Muscle layer of duodenum (tissue), 2 donors: Measurements from ENCODE around the gene MBD4.
"Not testable (repeated sequence)": the region's sequence is repeated elsewhere in the genome, so short reads cannot be mapped to it uniquely, and the experiment has no call there.

ENCODE experiments used
- H3K27ac ChIP-seq: one replicate; pipeline ENCODE4 v1.7.0; 2013; ENCODE audit warnings: mild to moderate bottlenecking, low read length
- H3K27me3 ChIP-seq: one replicate; pipeline ENCODE4 v1.7.0; 2013; ENCODE audit warnings: low read depth, mild to moderate bottlenecking, control low read depth, low read length
- H3K36me3 ChIP-seq, 2 donors: one replicate each; pipeline ENCODE4 v1.7.0; 2013; ENCODE audit warnings: low read length in 2 of 2, control low read depth in 1 of 2, mild to moderate bottlenecking in 1 of 2; ENCODE audit not compliant: insufficient read depth in 2 of 2, control insufficient read depth in 1 of 2
- H3K4me1 ChIP-seq, 2 donors: one replicate each; pipeline ENCODE4 v1.7.0; 2013; ENCODE audit warnings: low read length in 2 of 2, mild to moderate bottlenecking in 2 of 2, control low read depth in 1 of 2, moderate library complexity in 1 of 2; ENCODE audit not compliant: insufficient read depth in 2 of 2, control insufficient read depth in 1 of 2
- H3K4me3 ChIP-seq, 2 donors: one replicate each; pipeline ENCODE4 v1.7.0; 2013; ENCODE audit warnings: low read length in 2 of 2, low read depth in 1 of 2, mild to moderate bottlenecking in 1 of 2
- H3K9me3 ChIP-seq, 2 donors: one replicate each; pipeline ENCODE4 v1.7.0; 2013; ENCODE audit warnings: low read length in 2 of 2, control low read depth in 1 of 2, mild to moderate bottlenecking in 1 of 2; ENCODE audit not compliant: control insufficient read depth in 1 of 2
- donor health status: healthy.

Gene MBD4

DNA sequence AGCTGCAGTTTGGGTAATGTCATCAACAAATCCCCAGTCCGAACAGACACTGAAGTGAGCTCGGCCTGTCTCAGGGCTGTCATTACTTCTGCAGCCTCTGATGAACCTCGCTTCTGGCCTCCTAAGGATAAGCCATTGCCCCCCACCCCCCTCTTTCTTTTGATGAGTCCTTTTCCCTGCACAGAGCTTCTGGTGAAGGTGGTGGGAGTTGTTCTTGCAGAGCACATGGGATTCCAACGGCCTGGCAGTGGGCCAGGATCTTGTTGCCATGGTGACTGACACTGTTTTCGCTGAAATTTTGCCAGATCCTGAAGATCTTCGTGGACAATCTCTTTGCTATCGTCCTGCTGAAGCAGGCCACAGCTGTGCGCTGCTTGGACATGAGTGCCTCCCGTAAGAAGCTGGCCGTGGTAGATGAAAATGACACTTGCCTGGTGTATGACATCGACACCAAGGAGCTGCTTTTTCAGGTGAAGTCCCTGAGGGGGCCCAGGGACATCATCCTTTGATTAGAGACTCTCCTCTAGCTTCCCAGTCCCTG lies 41.5 kb upstream of the MBD4 start:
- not testable (repeated sequence) for H3K4me3 ChIP-seq, H3K27ac ChIP-seq, H3K9me3 ChIP-seq, H3K27me3 ChIP-seq
- Histone ChIP-seq H3K36me3 (peaks cover 38 to 51% of the 10 kb centered on the region in 2 donors), H3K4me1 (peaks cover 0 to 19% of the 10 kb centered on the region in 2 donors)

- no peaks in the 10 kb centered on the region for H3K27me3 ChIP-seq
- peaks cover 0 to 5% of the 10 kb centered on the region in 2 donors for H3K4me1 ChIP-seq
- H3K36me3 ChIP-seq: peaks cover 33 to 39% of the 10 kb centered on the region in 2 donors
- no peak overlapping the region for H3K4me3 ChIP-seq
- no peaks in the 10 kb centered on the region for H3K9me3 ChIP-seq
- H3K27ac ChIP-seq: no peak overlapping the region
Observed at GRCh38 chr3:129476586-129476985, 36.8 kb upstream of the MBD4 start.

GRCh38 chr3:129475863-129476262 lies 36.1 kb upstream of the MBD4 start:
- Histone ChIP-seq H3K36me3 (peaks cover 33 to 46% of the 10 kb centered on the region in 2 donors), H3K27me3 (no peaks in the 10 kb centered on the region), H3K4me3 (no peak overlapping the region), H3K4me1 (peaks cover 0 to 3% of the 10 kb centered on the region in 2 donors), H3K27ac (no peak overlapping the region), H3K9me3 (no peaks in the 10 kb centered on the region)

- H3K9me3 ChIP-seq: no peaks in the 10 kb centered on the region
- peaks cover 28 to 41% of the 10 kb centered on the region in 2 donors for H3K36me3 ChIP-seq
- H3K4me1 ChIP-seq: no peaks in the 10 kb centered on the region
- H3K27ac ChIP-seq: no peak overlapping the region
- H3K4me3 ChIP-seq: no peak overlapping the region
- H3K27me3 ChIP-seq: no peaks in the 10 kb centered on the region
Observed at GRCh38 chr3:129474984-129475804, 35.4 kb upstream of the MBD4 start.

GRCh38 chr3:129473769-129474152 lies 34.0 kb upstream of the MBD4 start:
- no peak overlapping the region for H3K4me3 ChIP-seq
- H3K4me1 ChIP-seq: no peaks in the 10 kb centered on the region
- H3K36me3 ChIP-seq: peaks cover 21 to 46% of the 10 kb centered on the region in 2 donors
- H3K27me3 ChIP-seq: no peaks in the 10 kb centered on the region
- no peaks in the 10 kb centered on the region for H3K9me3 ChIP-seq
- H3K27ac ChIP-seq: no peak overlapping the region

DNA sequence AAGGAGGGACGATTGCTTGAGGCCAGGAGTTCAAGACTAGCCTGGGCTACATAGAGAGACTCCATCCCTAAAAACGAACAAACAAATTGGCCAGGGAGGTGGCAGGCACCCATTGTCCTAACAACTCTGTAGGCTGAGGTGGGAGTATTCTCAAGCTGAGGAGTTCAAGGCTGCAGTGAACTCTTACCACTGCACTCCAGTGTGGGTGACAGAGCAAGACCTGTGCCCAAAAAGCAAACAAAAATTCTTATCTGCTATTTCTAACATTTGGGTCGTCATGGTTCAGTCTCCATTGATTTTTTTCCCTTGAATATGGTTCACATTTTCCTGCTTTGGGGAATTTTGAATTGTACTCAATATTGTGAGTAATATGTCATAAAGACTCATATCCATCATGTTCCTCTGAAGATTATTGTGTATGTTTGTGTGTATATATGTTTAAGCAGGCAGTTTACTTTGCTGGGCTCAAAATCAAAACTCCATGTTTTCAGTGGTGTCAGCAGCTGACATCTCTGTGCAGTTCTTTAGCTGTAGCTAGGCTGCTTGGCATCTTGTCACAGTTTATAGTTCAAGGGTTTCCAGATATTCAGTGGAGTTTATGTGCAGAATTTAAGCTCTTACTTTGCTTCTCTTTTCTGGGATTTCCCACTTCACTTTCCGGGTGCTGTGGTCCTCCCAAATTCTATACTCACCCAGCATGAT lies 33.5 kb upstream of the MBD4 start:
- Histone ChIP-seq H3K36me3 (peaks cover 21 to 46% of the 10 kb centered on the region in 2 donors), H3K4me1 (no peaks in the 10 kb centered on the region)

DNA sequence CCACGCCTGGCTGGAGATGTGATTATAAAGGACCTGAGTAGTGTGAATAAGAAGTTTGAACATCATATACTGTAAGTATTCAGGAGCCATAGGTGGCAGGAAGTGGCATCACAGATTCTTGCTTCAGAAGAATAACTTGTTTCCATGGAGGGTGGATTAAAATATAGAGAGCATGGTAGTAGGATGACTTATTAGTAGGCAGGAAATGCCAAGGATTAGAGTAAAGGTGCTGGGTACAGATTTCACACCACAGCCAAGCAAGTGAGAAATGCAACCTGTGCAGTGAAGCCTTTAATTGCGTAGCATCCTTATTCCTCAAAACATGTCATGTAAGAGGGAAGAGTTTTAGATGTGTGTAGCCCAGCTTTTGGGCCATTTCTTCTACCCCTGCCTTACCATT lies 31.1 kb upstream of the MBD4 start:
- H3K4me1 ChIP-seq: no peaks in the 10 kb centered on the region
- H3K36me3 ChIP-seq: peaks cover 3 to 25% of the 10 kb centered on the region in 2 donors
- H3K27me3 ChIP-seq: no peaks in the 10 kb centered on the region
- no peaks in the 10 kb centered on the region for H3K9me3 ChIP-seq
- H3K27ac ChIP-seq: no peak overlapping the region
- no peak overlapping the region for H3K4me3 ChIP-seq

More for the DNA sequence above, 33.5 kb upstream of the MBD4 start:
- Histone ChIP-seq H3K4me3 (no peak overlapping the region), H3K9me3 (no peaks in the 10 kb centered on the region), H3K27me3 (no peaks in the 10 kb centered on the region), H3K27ac (no peak overlapping the region)

DNA sequence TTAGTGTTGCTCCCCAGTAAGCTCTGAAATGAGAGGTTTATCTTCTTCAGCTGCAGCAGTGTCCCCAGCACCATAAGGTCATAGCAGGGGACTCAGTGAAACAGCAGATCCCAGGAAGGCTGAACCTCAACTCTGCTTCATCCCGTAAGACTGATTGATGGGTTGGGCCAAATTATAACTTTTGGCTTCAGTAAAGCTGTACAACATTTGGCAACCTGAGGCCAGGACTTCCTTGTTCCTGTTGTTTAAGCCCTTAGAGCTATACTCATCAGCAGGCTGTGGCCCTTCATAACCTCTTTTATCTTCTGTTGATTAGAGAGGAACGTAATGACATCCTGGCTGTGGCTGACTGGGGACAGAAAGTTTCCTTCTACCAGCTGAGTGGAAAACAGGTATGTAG lies 29.3 kb upstream of the MBD4 start:
- Histone ChIP-seq H3K27me3 (no peaks in the 10 kb centered on the region), H3K36me3 (peaks cover 11 to 28% of the 10 kb centered on the region in 2 donors), H3K4me1 (no peaks in the 10 kb centered on the region), H3K27ac (no peak overlapping the region), H3K9me3 (no peaks in the 10 kb centered on the region), H3K4me3 (no peak overlapping the region)

DNA sequence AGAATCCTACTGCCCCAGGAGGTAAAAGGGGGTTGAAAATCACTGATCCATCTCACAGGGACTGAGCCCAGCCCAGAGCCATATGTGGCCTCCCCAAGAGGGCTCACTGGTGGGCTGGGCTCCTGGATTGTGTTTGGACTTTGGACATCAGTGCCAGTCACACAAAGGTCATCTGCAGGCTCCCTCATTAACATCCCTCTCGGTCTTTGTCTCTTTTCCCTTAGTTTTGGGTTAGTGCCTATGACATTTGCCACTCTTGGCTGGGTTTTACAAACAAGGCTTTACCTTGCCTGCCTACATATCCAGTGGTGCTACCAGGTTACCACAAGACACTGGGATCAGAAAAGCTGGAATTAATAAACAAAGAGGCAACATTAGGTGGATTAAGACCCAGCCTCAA lies 28.2 kb upstream of the MBD4 start:
- Histone ChIP-seq H3K4me3 (no peak overlapping the region), H3K36me3 (peaks cover 18 to 35% of the 10 kb centered on the region in 2 donors), H3K27ac (no peak overlapping the region), H3K27me3 (no peaks in the 10 kb centered on the region), H3K4me1 (no peaks in the 10 kb centered on the region), H3K9me3 (no peaks in the 10 kb centered on the region)

DNA sequence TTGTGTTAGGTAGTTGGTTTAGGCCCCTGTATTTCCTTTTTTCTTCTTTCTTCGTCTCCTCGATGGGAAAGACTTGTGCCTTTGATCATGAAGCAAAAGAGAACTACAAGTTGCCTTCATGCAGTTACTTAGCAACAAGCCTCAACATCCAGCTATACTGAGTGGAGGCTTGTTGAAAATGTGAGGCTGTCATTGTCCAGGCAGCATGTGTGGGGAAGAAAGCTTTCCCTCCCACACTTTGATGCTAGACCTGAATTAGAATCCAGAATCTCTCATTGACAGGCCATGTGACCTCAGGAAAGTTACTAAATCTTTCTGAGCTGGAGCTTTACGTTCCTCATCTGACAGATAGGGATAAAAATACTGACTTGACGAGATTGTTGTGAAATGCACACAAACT lies 24.0 kb upstream of the MBD4 start:
- Histone ChIP-seq H3K9me3 (no peaks in the 10 kb centered on the region), H3K27ac (no peak overlapping the region), H3K4me1 (no peaks in the 10 kb centered on the region), H3K4me3 (no peak overlapping the region), H3K36me3 (peaks cover 16 to 30% of the 10 kb centered on the region in 2 donors), H3K27me3 (no peaks in the 10 kb centered on the region)

DNA sequence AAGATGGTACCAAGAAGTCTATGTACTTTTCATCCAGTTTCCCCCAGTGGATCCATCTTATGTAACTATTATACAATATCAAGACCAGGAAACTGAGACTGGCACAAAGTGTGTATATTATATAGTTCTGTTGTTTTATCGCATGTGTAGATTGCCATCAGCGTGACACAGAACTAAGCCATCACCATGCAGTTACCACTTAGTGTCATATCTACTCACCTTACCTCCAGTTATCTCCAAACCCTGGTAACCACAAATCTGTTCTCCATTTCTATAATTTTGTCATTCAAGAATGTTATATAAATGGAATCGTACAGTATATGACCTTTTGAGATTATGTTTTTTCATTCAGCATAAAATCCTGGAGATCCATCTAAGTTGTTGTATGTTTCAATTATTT lies 23.3 kb upstream of the MBD4 start:
- H3K4me3 ChIP-seq: no peak overlapping the region
- H3K9me3 ChIP-seq: no peaks in the 10 kb centered on the region
- peaks cover 22 to 36% of the 10 kb centered on the region in 2 donors for H3K36me3 ChIP-seq
- H3K4me1 ChIP-seq: no peaks in the 10 kb centered on the region
- no peak overlapping the region for H3K27ac ChIP-seq
- H3K27me3 ChIP-seq: no peaks in the 10 kb centered on the region
